ENCODE results near the gene AMN. TPM values are rescaled to one million over a fixed set of nuclear protein-coding genes. Genes with fewer than 3 reads are reported as not detected.

The AMN gene
- total and polyA plus RNA-seq, 9 of the 15 experiments (the other 6 are each of a cell fraction or from before 2014, with no cell fraction given), result 0.04 to 0.14 TPM; not detected in 7

GRCh38 chr14:102937331-102938175 lies 15.1 kb downstream of the AMN start:
- intact Hi-C loops (cut with micrococcal nuclease) (no loop called here), in situ Hi-C loops (cut with MboI) (no loop called here)
- FAIRE-seq (no peak), DNase-seq (ENCODE audit: extremely low read depth in 1 of 4, low spot score in 3 of 4) (no peak), ATAC-seq (no peak)
- Histone ChIP-seq H3K4me3 (no peak overlapping the region), H3K4me2 (ENCODE audit: insufficient read depth, low read length) (no peak overlapping the region), H3K36me3 (ENCODE audit: control insufficient read depth, insufficient read depth, low read length) (peaks cover 6% of the 10 kb centered on the region; the same call in 1 of the 3 replicates), H3K4me1 (replicated peaks in 1 of 2; ENCODE audit: control insufficient read depth in 2 of 2, insufficient read depth in 2 of 2, low read length in 2 of 2) (peaks cover 4 to 19% of the 10 kb centered on the region in 2 experiments; a peak in 3 of 5 replicates), H3K9me3 (replicated peaks; ENCODE audit: control insufficient read depth, insufficient read depth, low read depth, low read length) (no peaks in the 10 kb centered on the region), H3K27ac (ENCODE audit: extremely low read depth, low read depth, low read length) (no peak overlapping the region), H3K79me2 (ENCODE audit: control insufficient read depth, insufficient read depth, low read length) (no peaks in the 10 kb centered on the region), H4K20me1 (replicated peaks; ENCODE audit: control insufficient read depth, insufficient read depth, low read length) (no peaks in the 10 kb centered on the region), H2AFZ (ENCODE audit: low read depth, low read length) (no peak overlapping the region), H3K9ac (ENCODE audit: insufficient read depth in 1 of 2, low read depth in 2 of 2, low read length in 2 of 2) (no peak overlapping the region), H3K9me1 (ENCODE audit: control insufficient read depth, insufficient read depth, low read length) (no peaks in the 10 kb centered on the region), H3K27me3 (ENCODE audit: control insufficient read depth in 2 of 2, insufficient read depth in 2 of 2, low read length in 2 of 2) (no peaks in the 10 kb centered on the region)
- BruUV-seq (replicated peaks), result no TSS peak
- 86% methylated on average over 11 of the region's 22 CpGs for WGBS (ENCODE audit: insufficient coverage, low coverage, missing lambda C conversion rate)
- ChIA-PET CTCF (ENCODE audit: low intra/inter-chr PET ratio) (no interaction called here), POLR2A (interaction anchor here (0.6 to 1.0 kb wide), 2 partner anchors 9 to 226 kb away, joined by 3 read pairs; no protein-coding TSS in a partner anchor)
- no peak for TF ChIP-seq NELFE (IDR thresholded peaks at IDR 0.05; ENCODE audit: insufficient read depth, insufficient read length)
- no peak for TF ChIP-seq CREM (IDR thresholded peaks at IDR 0.05; ENCODE audit: low read depth)
- no peak for TF ChIP-seq ZNF217 (CRISPR knock-in tag; IDR thresholded peaks at IDR 0.05)
- no peak for TF ChIP-seq KLF13 (tag; IDR thresholded peaks at IDR 0.05; ENCODE audit: borderline replicate concordance, low read depth)
- TF ChIP-seq BDP1 (IDR thresholded peaks at IDR 0.05; ENCODE audit: insufficient read depth, insufficient read length), result no peak
- TF ChIP-seq THRB (CRISPR knock-in tag; conservative IDR thresholded peaks at IDR 0.05), result no peak
- TF ChIP-seq CHD1 (IDR thresholded peaks at IDR 0.05; ENCODE audit: low read length), result no peak
- no peak for TF ChIP-seq ZNF384 (IDR thresholded peaks at IDR 0.05; ENCODE audit: low read depth, low read length)
- TF ChIP-seq HOXB6 (CRISPR knock-in tag; IDR thresholded peaks at IDR 0.05; ENCODE audit: borderline replicate concordance), result no peak
- no peak for TF ChIP-seq E2F8 (IDR thresholded peaks at IDR 0.05; ENCODE audit: low read depth, partially characterized antibody)
- TF ChIP-seq ATF3 (IDR thresholded peaks at IDR 0.05), result no peak
- no peak for TF ChIP-seq ATF3 (CRISPR knock-in tag; conservative IDR thresholded peaks at IDR 0.05)
- TF ChIP-seq BRF1 (IDR thresholded peaks at IDR 0.05; ENCODE audit: borderline replicate concordance, extremely low read depth, insufficient read length), result no peak
- no peak for TF ChIP-seq ZSCAN29 (IDR thresholded peaks at IDR 0.05)
- TF ChIP-seq ZNF280B (CRISPR knock-in tag; IDR thresholded peaks at IDR 0.05), result no peak
- no peak for TF ChIP-seq DPF2 (IDR thresholded peaks at IDR 0.05)
